OCI-LY7 (cell line): ENCODE data around the gene PLS3. TPM values are rescaled to one million over a fixed set of nuclear protein-coding genes. Genes with fewer than 3 reads are reported as not detected.

Source experiments
- BruUV-seq: library from RNA; stranded (reverse); fragments of 400-500 nt; replicated peaks from 2 replicates; lab custom pipeline; 2021; lab: Mats Ljungman, UMichigan
- CTCF ChIA-PET: fragments of 300-600 bp; sonication (Branson Sonifier 250); formaldehyde crosslinking; loops from one replicate; lab custom pipeline; 2022; ENCODE audit warnings: antibody characterized with exemption; ENCODE audit not compliant: unreplicated experiment; lab: Charles Lee
- POLR2A ChIA-PET: fragments of 300-600 bp; sonication (Branson Sonifier 250); formaldehyde crosslinking; loops from one replicate; lab custom pipeline; 2022; ENCODE audit warnings: antibody characterized with exemption; lab: Charles Lee
- DNase-seq: peaks from one replicate; pipeline ENCODE4 v3.0.0-alpha.2; 2015; ENCODE audit warnings: low spot score
- H2AFZ ChIP-seq: fragments of 200-600 bp; sonication (generic), shearing (Covaris generic); 2 replicates; pipeline ENCODE4 v1.6.1; 2014; ENCODE audit warnings: mild to moderate bottlenecking, antibody characterized with exemption, low read length, moderate library complexity
- H3K27ac ChIP-seq: fragments of 200-600 bp; sonication (generic); 2 replicates; pipeline ENCODE4 v1.5.1; 2014; ENCODE audit warnings: mixed run types, low read depth, mild to moderate bottlenecking, moderate library complexity, low read length, inconsistent platforms; ENCODE audit not compliant: poor library complexity, severe bottlenecking
- H3K36me3 ChIP-seq: fragments of 200-600 bp; sonication (generic); 2 replicates; pipeline ENCODE4 v1.6.1; 2014; ENCODE audit warnings: mild to moderate bottlenecking, antibody characterized with exemption, low read length, moderate library complexity, mixed read lengths; ENCODE audit not compliant: insufficient read depth
- H3K4me1 ChIP-seq: fragments of 200-600 bp; sonication (generic); 2 replicates; pipeline ENCODE4 v1.5.1; 2014; ENCODE audit warnings: mild to moderate bottlenecking, low read length; ENCODE audit not compliant: insufficient read depth, poor library complexity, severe bottlenecking
- H3K4me2 ChIP-seq: fragments of 200-600 bp; sonication (generic); 2 replicates; pipeline ENCODE4 v1.6.1; 2014; ENCODE audit warnings: mild to moderate bottlenecking, low read length
- H3K4me3 ChIP-seq: fragments of 200-600 bp; sonication (generic); 2 replicates; pipeline ENCODE4 v1.5.1; 2014; ENCODE audit warnings: mild to moderate bottlenecking, low read depth, low read length; ENCODE audit not compliant: poor library complexity, severe bottlenecking
- H3K79me2 ChIP-seq: fragments of 200-600 bp; sonication (generic); 2 replicates; pipeline ENCODE4 v1.6.1; 2016; ENCODE audit warnings: low read depth, mild to moderate bottlenecking, low read length, moderate library complexity, mixed read lengths; ENCODE audit not compliant: insufficient read depth
- H3K9me2 ChIP-seq: fragments of 200-600 bp; sonication (generic); 2 replicates; pipeline ENCODE4 v1.6.1; 2016; ENCODE audit warnings: mild to moderate bottlenecking, low read length, mixed read lengths; ENCODE audit not compliant: insufficient read depth
- H3K9me3 ChIP-seq: fragments of 200-600 bp; sonication (generic); 2 replicates; pipeline ENCODE4 v1.6.1; 2014; ENCODE audit warnings: mild to moderate bottlenecking, mixed run types, low read length, mixed read lengths
- H4K20me1 ChIP-seq: fragments of 200-600 bp; sonication (generic); 2 replicates; pipeline ENCODE4 v1.6.1; 2014; ENCODE audit warnings: mild to moderate bottlenecking, antibody characterized with exemption, low read length, moderate library complexity, mixed read lengths; ENCODE audit not compliant: insufficient read depth
- EZH2phosphoT487 ChIP-seq: fragments of 200-600 bp; sonication (generic); IDR thresholded peaks from 2 replicates; pipeline ENCODE4 v1.6.1; 2018; ENCODE audit warnings: low read depth, borderline replicate concordance, mild to moderate bottlenecking, mixed run types, antibody characterized with exemption, low read length, moderate library complexity, mixed read lengths
- intact Hi-C: fragments of 100-400 bp; cut with micrococcal nuclease; formaldehyde crosslinking; loops from one replicate; pipeline ENCODE4 v1.10.0; 2022; ENCODE audit not compliant: unreplicated experiment
- total RNA-seq, 2 experiments: library from RNA; depleted of rRNA in 1 of 2; stranded (reverse); fragments of >200 nt in 1 of 2; shearing (Covaris generic) in 1 of 2; gene quantifications; 2 replicates each; pipeline ENCODE4 v1.2.3, GENCODE V29; 2014 to 2022
- TF ChIP-seq, protein P1 (sequence below): fragments of 200-600 bp; sonication (generic); conservative IDR thresholded peaks from 2 replicates; pipeline ENCODE4 v1.5.1; 2014; ENCODE audit warnings: mild to moderate bottlenecking, antibody characterized with exemption, low read length, moderate library complexity, mixed read lengths

PLS3 gene
- total RNA-seq, 2 experiments from 2014 or later: not detected

DNA sequence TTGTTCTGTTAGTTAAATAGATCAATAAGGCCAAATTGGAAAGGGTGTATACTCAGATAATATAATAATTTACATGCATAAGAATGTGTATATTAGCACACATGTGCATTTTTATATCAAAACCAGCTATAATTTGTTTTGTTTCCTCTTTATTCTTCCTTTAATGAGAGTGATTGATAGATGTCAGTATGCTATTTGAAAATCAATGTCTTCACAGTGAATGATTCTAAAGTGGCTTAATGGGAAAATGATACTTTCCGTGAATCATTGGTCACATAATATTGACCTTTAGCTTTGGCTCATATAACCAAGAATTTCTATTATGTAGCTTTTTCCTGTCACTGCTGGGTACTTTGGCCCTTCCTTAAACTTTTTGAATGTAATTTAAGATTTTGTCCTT, 48.6 kb downstream of the PLS3 start:
- POLR2A ChIA-PET: interaction anchor here (0.8 kb wide), 1 partner anchor 49 kb away, joined by 3 read pairs; no protein-coding TSS in a partner anchor
- H3K9me2 ChIP-seq: no peaks in the 10 kb centered on the region
- no peak overlapping the region for H2AFZ ChIP-seq
- H3K4me2 ChIP-seq: no peak overlapping the region
- BruUV-seq: no TSS peak
- H3K4me1 ChIP-seq: no peaks in the 10 kb centered on the region
- CTCF ChIA-PET: no interaction called here
- intact Hi-C loops: no loop called here
- H3K4me3 ChIP-seq: no peak overlapping the region
- no peaks in the 10 kb centered on the region for H4K20me1 ChIP-seq
- no peak overlapping the region for H3K27ac ChIP-seq
- H3K79me2 ChIP-seq: no peaks in the 10 kb centered on the region
- no peak for DNase-seq
- TF ChIP-seq, protein P1, sequence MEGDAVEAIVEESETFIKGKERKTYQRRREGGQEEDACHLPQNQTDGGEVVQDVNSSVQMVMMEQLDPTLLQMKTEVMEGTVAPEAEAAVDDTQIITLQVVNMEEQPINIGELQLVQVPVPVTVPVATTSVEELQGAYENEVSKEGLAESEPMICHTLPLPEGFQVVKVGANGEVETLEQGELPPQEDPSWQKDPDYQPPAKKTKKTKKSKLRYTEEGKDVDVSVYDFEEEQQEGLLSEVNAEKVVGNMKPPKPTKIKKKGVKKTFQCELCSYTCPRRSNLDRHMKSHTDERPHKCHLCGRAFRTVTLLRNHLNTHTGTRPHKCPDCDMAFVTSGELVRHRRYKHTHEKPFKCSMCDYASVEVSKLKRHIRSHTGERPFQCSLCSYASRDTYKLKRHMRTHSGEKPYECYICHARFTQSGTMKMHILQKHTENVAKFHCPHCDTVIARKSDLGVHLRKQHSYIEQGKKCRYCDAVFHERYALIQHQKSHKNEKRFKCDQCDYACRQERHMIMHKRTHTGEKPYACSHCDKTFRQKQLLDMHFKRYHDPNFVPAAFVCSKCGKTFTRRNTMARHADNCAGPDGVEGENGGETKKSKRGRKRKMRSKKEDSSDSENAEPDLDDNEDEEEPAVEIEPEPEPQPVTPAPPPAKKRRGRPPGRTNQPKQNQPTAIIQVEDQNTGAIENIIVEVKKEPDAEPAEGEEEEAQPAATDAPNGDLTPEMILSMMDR: no peak
- TF ChIP-seq EZH2phosphoT487: no peak
- H3K36me3 ChIP-seq: no peaks in the 10 kb centered on the region
- no peaks in the 10 kb centered on the region for H3K9me3 ChIP-seq

DNA sequence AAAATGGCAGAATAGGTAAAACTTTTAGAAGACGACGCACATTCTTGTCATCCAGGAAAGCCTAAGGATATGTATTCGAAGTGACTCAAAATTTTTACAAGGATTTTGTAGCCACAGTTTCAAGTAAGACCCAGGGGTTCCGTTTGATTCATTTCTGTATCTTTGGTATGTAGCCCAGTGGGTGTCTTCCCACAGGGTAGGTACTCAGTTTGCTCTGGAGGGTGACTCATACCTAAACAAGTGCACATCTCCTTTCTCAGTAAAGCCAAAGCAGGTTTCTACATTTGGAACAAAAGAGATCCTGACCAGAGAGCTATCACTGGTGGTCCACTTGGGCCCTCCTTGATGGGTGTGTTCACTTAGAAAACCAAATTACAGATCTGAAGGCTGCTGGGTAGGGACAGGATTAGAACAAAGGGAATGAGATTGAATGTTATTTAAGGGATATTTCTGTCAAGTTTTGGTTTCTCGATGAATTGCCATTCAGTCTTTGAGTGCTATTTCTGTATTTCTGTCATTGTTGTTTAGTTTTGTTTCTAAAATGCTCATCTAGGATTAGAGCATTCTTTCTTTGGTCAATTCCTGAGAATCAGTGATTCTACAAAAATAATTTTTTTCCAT, 56.1 kb downstream of the PLS3 start:
- intact Hi-C loops: no loop called here
- no peaks in the 10 kb centered on the region for H3K4me1 ChIP-seq
- H3K9me3 ChIP-seq: no peaks in the 10 kb centered on the region
- no peak overlapping the region for H3K27ac ChIP-seq
- no peaks in the 10 kb centered on the region for H3K36me3 ChIP-seq
- no peak overlapping the region for H3K4me2 ChIP-seq
- ChIA-PET POLR2A (interaction anchor here (0.6 kb wide), 1 partner anchor 71 kb away, joined by 6 read pairs; no protein-coding TSS in a partner anchor), CTCF (no interaction called here)
- no TSS peak for BruUV-seq
- H3K9me2 ChIP-seq: no peaks in the 10 kb centered on the region
- H4K20me1 ChIP-seq: no peaks in the 10 kb centered on the region
- DNase-seq: no peak
- H2AFZ ChIP-seq: no peak overlapping the region
- no peak overlapping the region for H3K4me3 ChIP-seq
- no peaks in the 10 kb centered on the region for H3K79me2 ChIP-seq
- TF ChIP-seq, protein P1: no peak
- no peak for TF ChIP-seq EZH2phosphoT487

GRCh38 chrX:115622534-115622933, 61.6 kb downstream of the PLS3 start:
- no peaks in the 10 kb centered on the region for H3K79me2 ChIP-seq
- no peaks in the 10 kb centered on the region for H3K9me2 ChIP-seq
- no peak overlapping the region for H3K27ac ChIP-seq
- DNase-seq: no peak
- ChIA-PET POLR2A (no interaction called here), CTCF (no interaction called here)
- TF ChIP-seq EZH2phosphoT487: no peak
- TF ChIP-seq, protein P1: no peak
- no peaks in the 10 kb centered on the region for H3K4me1 ChIP-seq
- intact Hi-C loops: no loop called here
- H4K20me1 ChIP-seq: no peaks in the 10 kb centered on the region
- H3K36me3 ChIP-seq: no peaks in the 10 kb centered on the region
- no peak overlapping the region for H3K4me3 ChIP-seq
- H2AFZ ChIP-seq: no peak overlapping the region
- H3K9me3 ChIP-seq: no peaks in the 10 kb centered on the region
- H3K4me2 ChIP-seq: no peak overlapping the region
- no TSS peak for BruUV-seq
